H9 (cell line): ENCODE measurements around the gene OR13C2. TPM values are rescaled to one million over a fixed set of nuclear protein-coding genes. Genes with fewer than 3 reads are reported as not detected.

ENCODE experiments used
- DNase-seq: peaks from one replicate; pipeline ENCODE4 v3.0.0-alpha.2; 2017
- H2AFZ ChIP-seq: one replicate; pipeline ENCODE4 v1.6.1; 2013; ENCODE audit warnings: mild to moderate bottlenecking, low read length, control low read depth, moderate library complexity
- H2AK5ac ChIP-seq: 2 replicates; pipeline ENCODE4 v1.6.1; 2013; ENCODE audit warnings: low read length, control low read depth, mixed read lengths; ENCODE audit not compliant: insufficient read length
- H2BK120ac ChIP-seq: one replicate; pipeline ENCODE4 v1.6.1; 2013; ENCODE audit warnings: low read depth, mild to moderate bottlenecking, low read length, control low read depth, inconsistent platforms; ENCODE audit not compliant: poor library complexity, severe bottlenecking
- H2BK12ac ChIP-seq: 2 replicates; pipeline ENCODE4 v1.6.1; 2013; ENCODE audit warnings: low read length, control low read depth, mixed read lengths, low read depth; ENCODE audit not compliant: insufficient read length
- H2BK15ac ChIP-seq: 2 replicates; pipeline ENCODE4 v1.6.1; 2013; ENCODE audit warnings: low read depth, low read length, control low read depth
- H2BK20ac ChIP-seq: one replicate; pipeline ENCODE4 v1.6.1; 2013; ENCODE audit warnings: low read depth, mild to moderate bottlenecking, low read length, control low read depth, inconsistent platforms; ENCODE audit not compliant: poor library complexity, severe bottlenecking
- H2BK5ac ChIP-seq: 2 replicates; pipeline ENCODE4 v1.6.1; 2013; ENCODE audit warnings: low read length, control low read depth, mixed read lengths; ENCODE audit not compliant: insufficient read length
- H3K14ac ChIP-seq: 2 replicates; pipeline ENCODE4 v1.6.1; 2013; ENCODE audit warnings: low read length, control low read depth; ENCODE audit not compliant: insufficient read depth
- H3K18ac ChIP-seq: 2 replicates; pipeline ENCODE4 v1.6.1; 2013; ENCODE audit warnings: low read depth, mild to moderate bottlenecking, mixed read lengths, low read length, control low read depth; ENCODE audit not compliant: insufficient read length
- H3K23ac ChIP-seq: 2 replicates; pipeline ENCODE4 v1.6.1; 2013; ENCODE audit warnings: low read length, control low read depth, mixed read lengths, low read depth; ENCODE audit not compliant: insufficient read length
- H3K23me2 ChIP-seq: 2 replicates; pipeline ENCODE4 v1.6.1; 2013; ENCODE audit warnings: low read depth, mild to moderate bottlenecking, mixed read lengths, low read length, control low read depth; ENCODE audit not compliant: insufficient read length, poor library complexity, severe bottlenecking
- H3K27ac ChIP-seq: 2 replicates; pipeline ENCODE4 v1.5.1; 2013; ENCODE audit warnings: low read length, control low read depth, mixed read lengths, low read depth; ENCODE audit not compliant: insufficient read length
- H3K27me3 ChIP-seq: 2 replicates; pipeline ENCODE4 v1.6.1; 2013; ENCODE audit warnings: low read length, control low read depth, inconsistent platforms; ENCODE audit not compliant: insufficient read depth
- H3K4ac ChIP-seq: 2 replicates; pipeline ENCODE4 v1.6.1; 2013; ENCODE audit warnings: low read depth, mild to moderate bottlenecking, control low read depth, inconsistent platforms, low read length, moderate library complexity
- H3K4me1 ChIP-seq: 2 replicates; pipeline ENCODE4 v1.6.1; 2013; ENCODE audit warnings: low read length, control low read depth, inconsistent platforms; ENCODE audit not compliant: insufficient read depth
- H3K4me2 ChIP-seq: 2 replicates; pipeline ENCODE4 v1.6.1; 2013; ENCODE audit warnings: low read length, control low read depth, mixed read lengths; ENCODE audit not compliant: insufficient read length, insufficient read depth
- H3K56ac ChIP-seq: 2 replicates; pipeline ENCODE4 v1.6.1; 2013; ENCODE audit warnings: low read depth, mild to moderate bottlenecking, mixed read lengths, low read length, control low read depth; ENCODE audit not compliant: insufficient read length
- H3K79me1 ChIP-seq: 2 replicates; pipeline ENCODE4 v1.6.1; 2013; ENCODE audit warnings: low read depth, mild to moderate bottlenecking, moderate library complexity, low read length, control low read depth, inconsistent platforms; ENCODE audit not compliant: insufficient read depth, poor library complexity, severe bottlenecking
- H3K79me2 ChIP-seq: 2 replicates; pipeline ENCODE4 v1.6.1; 2013; ENCODE audit warnings: low read length, control low read depth, inconsistent platforms; ENCODE audit not compliant: insufficient read depth
- H3K9ac ChIP-seq: 2 replicates; pipeline ENCODE4 v1.6.1; 2013; ENCODE audit warnings: low read length, control low read depth, mixed read lengths; ENCODE audit not compliant: insufficient read length; ENCODE audit errors: extremely low read depth
- H3K9me3 ChIP-seq: one replicate; pipeline ENCODE4 v1.6.1; 2013; ENCODE audit warnings: low read depth, low read length, inconsistent platforms; ENCODE audit not compliant: control insufficient read depth
- H3T11ph ChIP-seq: one replicate; pipeline ENCODE4 v1.6.1; 2013; ENCODE audit warnings: mild to moderate bottlenecking, low read length, control low read depth, inconsistent platforms
- H4K20me1 ChIP-seq: one replicate; pipeline ENCODE4 v1.6.1; 2013; ENCODE audit not compliant: control insufficient read depth, insufficient read length, insufficient read depth
- H4K5ac ChIP-seq: 2 replicates; pipeline ENCODE4 v1.6.1; 2013; ENCODE audit warnings: low read depth, mild to moderate bottlenecking, mixed read lengths, low read length, control low read depth; ENCODE audit not compliant: insufficient read length
- H4K8ac ChIP-seq: replicated peaks from 2 replicates; pipeline ENCODE4 v1.6.1; 2013; ENCODE audit warnings: low read length, control low read depth, mixed read lengths, low read depth; ENCODE audit not compliant: insufficient read length
- H4K91ac ChIP-seq: 2 replicates; pipeline ENCODE4 v1.6.1; 2013; ENCODE audit warnings: low read depth, mild to moderate bottlenecking, moderate library complexity, mixed read lengths, low read length, control low read depth; ENCODE audit not compliant: insufficient read length
- H3K27ac Mint-ChIP-seq, 3 experiments: 2 replicates in 2 of 3; 3 replicates in 1 of 3; pipeline ENCODE4 v1.8.0; 2020 to 2021; ENCODE audit warnings: mixed read lengths in 3 of 3, mild to moderate bottlenecking in 1 of 3, moderate library complexity in 1 of 3
- H3K27me3 Mint-ChIP-seq: 2 replicates; pipeline ENCODE4 v1.8.0; 2021; ENCODE audit warnings: low read depth, mild to moderate bottlenecking, moderate library complexity, mixed read lengths
- H3K36me3 Mint-ChIP-seq, 3 experiments: 2 replicates in 2 of 3; 3 replicates in 1 of 3; pipeline ENCODE4 v1.8.0; 2020 to 2021; ENCODE audit warnings: low read depth in 3 of 3, mixed read lengths in 3 of 3; ENCODE audit not compliant: insufficient read depth in 1 of 3
- H3K4me1 Mint-ChIP-seq, 2 experiments: 2 replicates each; pipeline ENCODE4 v1.8.0; 2020; ENCODE audit warnings: mixed read lengths in 2 of 2
- H3K4me3 Mint-ChIP-seq, 2 experiments: 2 replicates in 1 of 2; 3 replicates in 1 of 2; pipeline ENCODE4 v1.8.0; 2020 to 2021; ENCODE audit warnings: mild to moderate bottlenecking in 2 of 2, mixed read lengths in 2 of 2, moderate library complexity in 1 of 2
- H3K9me3 Mint-ChIP-seq, 2 experiments: 2 replicates in 1 of 2; 3 replicates in 1 of 2; pipeline ENCODE4 v1.8.0; 2020; ENCODE audit warnings: mild to moderate bottlenecking in 2 of 2, mixed read lengths in 2 of 2, moderate library complexity in 1 of 2
- CTCF ChIP-seq: fragments of 200-600 bp; sonication (generic); conservative IDR thresholded peaks from 3 replicates; pipeline ENCODE4 v1.8.0; 2021; ENCODE audit warnings: antibody characterized with exemption, mild to moderate bottlenecking
- WGBS: extraction: QIAGEN DNeasy Blood & Tissue Kit; methylation state at CpG from one replicate; pipeline ENCODE4 v1.1.7; 2013; ENCODE audit warnings: missing lambda C conversion rate, low lambda C conversion rate, mixed read lengths; ENCODE audit not compliant: insufficient read length; ENCODE audit errors: extremely low coverage; 5-methylcytosine and 5-hydroxymethylcytosine counted together
- total RNA-seq: library from RNA; stranded (reverse); gene quantifications from 2 replicates; pipeline ENCODE4 v1.2.1, GENCODE V29; 2021

OR13C2 gene
- total RNA-seq, 1 experiment from 2014 or later = not detected

GRCh38 chr9:104575456-104575855 is 30.0 kb downstream of the OR13C2 start:
- Histone ChIP-seq H4K5ac (no peak overlapping the region), H4K8ac (no peak overlapping the region), H3K4ac (no peak overlapping the region), H3K14ac (no peak overlapping the region), H3K4me1 (no peaks in the 10 kb centered on the region), H2BK120ac (no peak overlapping the region), H4K91ac (no peak overlapping the region), H4K20me1 (no peaks in the 10 kb centered on the region), H2BK15ac (no peak overlapping the region), H3K9ac (no peak overlapping the region), H2AFZ (no peak overlapping the region), H3T11ph (no peak overlapping the region), H3K79me2 (no peaks in the 10 kb centered on the region), H2BK20ac (no peak overlapping the region), H3K4me2 (no peak overlapping the region), H3K27ac (no peak overlapping the region), H2BK5ac (no peak overlapping the region), H3K79me1 (no peaks in the 10 kb centered on the region), H3K56ac (no peak overlapping the region), H3K23me2 (no peaks in the 10 kb centered on the region), H3K23ac (no peak overlapping the region), H2BK12ac (no peak overlapping the region), H3K18ac (no peak overlapping the region), H3K9me3 (no peaks in the 10 kb centered on the region), H2AK5ac (no peak overlapping the region), H3K27me3 (no peaks in the 10 kb centered on the region)
- Mint-ChIP-seq H3K36me3 (no peaks in the 10 kb centered on the region; a peak in 1 of 7 replicates), H3K27me3 (no peaks in the 10 kb centered on the region), H3K27ac (no peak overlapping the region), H3K4me3 (no peak overlapping the region), H3K9me3 (peaks cover 9 to 15% of the 10 kb centered on the region in 2 experiments; a peak in 3 of 5 replicates), H3K4me1 (no peaks in the 10 kb centered on the region)
- WGBS = no CpG with 5 or more reads among the region's 2 CpGs
- no peak for DNase-seq
- TF ChIP-seq CTCF = no peak
